ENCODE results near the gene KBTBD2.

- TF ChIP-seq POLR2A (IDR thresholded peaks at IDR 0.05) = peak; percentile 45 to 76
- TF ChIP-seq, protein P1, sequence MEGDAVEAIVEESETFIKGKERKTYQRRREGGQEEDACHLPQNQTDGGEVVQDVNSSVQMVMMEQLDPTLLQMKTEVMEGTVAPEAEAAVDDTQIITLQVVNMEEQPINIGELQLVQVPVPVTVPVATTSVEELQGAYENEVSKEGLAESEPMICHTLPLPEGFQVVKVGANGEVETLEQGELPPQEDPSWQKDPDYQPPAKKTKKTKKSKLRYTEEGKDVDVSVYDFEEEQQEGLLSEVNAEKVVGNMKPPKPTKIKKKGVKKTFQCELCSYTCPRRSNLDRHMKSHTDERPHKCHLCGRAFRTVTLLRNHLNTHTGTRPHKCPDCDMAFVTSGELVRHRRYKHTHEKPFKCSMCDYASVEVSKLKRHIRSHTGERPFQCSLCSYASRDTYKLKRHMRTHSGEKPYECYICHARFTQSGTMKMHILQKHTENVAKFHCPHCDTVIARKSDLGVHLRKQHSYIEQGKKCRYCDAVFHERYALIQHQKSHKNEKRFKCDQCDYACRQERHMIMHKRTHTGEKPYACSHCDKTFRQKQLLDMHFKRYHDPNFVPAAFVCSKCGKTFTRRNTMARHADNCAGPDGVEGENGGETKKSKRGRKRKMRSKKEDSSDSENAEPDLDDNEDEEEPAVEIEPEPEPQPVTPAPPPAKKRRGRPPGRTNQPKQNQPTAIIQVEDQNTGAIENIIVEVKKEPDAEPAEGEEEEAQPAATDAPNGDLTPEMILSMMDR (IDR thresholded peaks at IDR 0.05) = no peak
Observed at GRCh38 chr7:32891800-32892520, 400 bp upstream of the KBTBD2 start.
